Activated naive CD4-positive, alpha-beta T cell treated with anti-CD3 and anti-CD28 coated beads, Interleukin-2, amount 50 U/mL, for 72 hours (primary cell): ENCODE results near the gene CRLF3. TPM values are rescaled to one million over a fixed set of nuclear protein-coding genes. Genes with fewer than 3 reads are reported as not detected.
"Not testable (repeated sequence)": the region's sequence is repeated elsewhere in the genome, so short reads cannot be mapped to it uniquely, and the experiment has no call there.

Experiments
- ATAC-seq, 2 donors: fragments of 150-1000 bp; cut with Tn5 transposase; 2 replicates each; pipeline ENCODE4 v1.10.0; 2021; ENCODE audit warnings: mild to moderate bottlenecking in 2 of 2, moderate library complexity in 2 of 2
- DNase-seq, 2 donors: peaks; one replicate each; pipeline ENCODE4 v3.0.0; 2021 to 2022; ENCODE audit warnings: low spot score in 2 of 2
- H3K27ac Mint-ChIP-seq, 2 donors: one replicate each; pipeline ENCODE4 v1.8.0; 2022; ENCODE audit warnings: mild to moderate bottlenecking in 2 of 2, mixed read lengths in 2 of 2
- H3K36me3 Mint-ChIP-seq, 2 donors: one replicate each; pipeline ENCODE4 v1.8.0; 2022; ENCODE audit warnings: mixed read lengths in 2 of 2
- H3K9me3 Mint-ChIP-seq, 2 donors: one replicate each; pipeline ENCODE4 v1.8.0; 2022; ENCODE audit warnings: mixed read lengths in 2 of 2
- total RNA-seq, 2 donors: library from RNA; stranded (reverse); gene quantifications; one replicate each; pipeline ENCODE4 v1.2.3, GENCODE V29; 2022

Gene CRLF3
- total RNA-seq: 10 to 100 TPM; 49.8 to 55.9 TPM

- Mint-ChIP-seq H3K36me3 (peaks cover 11 to 18% of the 10 kb centered on the region in 2 donors), H3K27ac (peak within 1 kb of the TSS; percentile 93 to 95), H3K9me3 (no peaks in the 10 kb centered on the region)
- DNase-seq (peak; percentile 92 to 93), ATAC-seq (peak; percentile 94)
Observed at GRCh38 chr17:30824356-30825145, at the start of gene CRLF3. CRLF3 (minus strand) TSS chr17:30824692; CDS start chr17:30824651, 41 bp downstream.

- Mint-ChIP-seq H3K27ac (no peak overlapping the region), H3K9me3 (no peaks in the 10 kb centered on the region), H3K36me3 (peaks cover 12 to 16% of the 10 kb centered on the region in 2 donors)
- DNase-seq (no peak), ATAC-seq (no peak)
Observed at GRCh38 chr17:30869005-30869404, 44.5 kb upstream of the CRLF3 start.

- Mint-ChIP-seq H3K36me3 (peaks cover 11 to 18% of the 10 kb centered on the region in 2 donors), H3K27ac (peak overlapping the region in 1 of 2 donors; percentile 80), H3K9me3 (no peaks in the 10 kb centered on the region)
- DNase-seq: no peak
- ATAC-seq: no peak
Observed at GRCh38 chr17:30864636-30865035, 40.1 kb upstream of the CRLF3 start.

- H3K9me3 Mint-ChIP-seq: no peaks in the 10 kb centered on the region
- ATAC-seq: no peak
- peaks cover 4 to 23% of the 10 kb centered on the region in 2 donors for H3K36me3 Mint-ChIP-seq
- no peak for DNase-seq
- no peak overlapping the region for H3K27ac Mint-ChIP-seq
Observed at GRCh38 chr17:30858556-30859250, 34.2 kb upstream of the CRLF3 start.

GRCh38 chr17:30854146-30854545, 29.7 kb upstream of the CRLF3 start:
- no peak for ATAC-seq
- Mint-ChIP-seq H3K9me3 (no peaks in the 10 kb centered on the region), H3K27ac (no peak overlapping the region), H3K36me3 (peaks cover 10% of the 10 kb centered on the region in 2 donors)
- DNase-seq: no peak

- Mint-ChIP-seq H3K36me3 (peaks cover 5 to 10% of the 10 kb centered on the region in 2 donors), H3K9me3 (no peaks in the 10 kb centered on the region), H3K27ac (peak overlapping the region in 1 of 2 donors; percentile 22)
- ATAC-seq: no peak
- no peak for DNase-seq
Observed at GRCh38 chr17:30848021-30848420, 23.5 kb upstream of the CRLF3 start.

- H3K27ac Mint-ChIP-seq: no peak overlapping the region
Observed at GRCh38 chr17:30840771-30841170, 16.3 kb upstream of the CRLF3 start.

GRCh38 chr17:30838202-30838807, 13.8 kb upstream of the CRLF3 start:
- DNase-seq: no peak
- no peak overlapping the region for H3K27ac Mint-ChIP-seq
- H3K9me3 Mint-ChIP-seq: no peaks in the 10 kb centered on the region
- no peak for ATAC-seq
- H3K36me3 Mint-ChIP-seq: peaks cover 18 to 36% of the 10 kb centered on the region in 2 donors

More at GRCh38 chr17:30840771-30841170, 16.3 kb upstream of the CRLF3 start:
- H3K36me3 Mint-ChIP-seq: peaks cover 10 to 18% of the 10 kb centered on the region in 2 donors
- DNase-seq (no peak), ATAC-seq (no peak)
- no peaks in the 10 kb centered on the region for H3K9me3 Mint-ChIP-seq

- ATAC-seq: peak; percentile 3
- Mint-ChIP-seq H3K27ac (peak overlapping the region; percentile 97 to 99), H3K9me3 (no peaks in the 10 kb centered on the region), H3K36me3 (peaks cover 33 to 38% of the 10 kb centered on the region in 2 donors)
- no peak for DNase-seq
Observed at GRCh38 chr17:30832438-30833124, 8.1 kb upstream of the CRLF3 start.

GRCh38 chr17:30831663-30832437, 7.4 kb upstream of the CRLF3 start, which contains the start of gene ATAD5:
ATAD5 (plus strand) TSS chr17:30831966; CDS start chr17:30832348, 382 bp downstream.
- H3K9me3 Mint-ChIP-seq: no peaks in the 10 kb centered on the region
- ATAC-seq (peak; percentile 95), DNase-seq (peak; percentile 88 to 90)
- peak within 1 kb of the TSS; percentile 97 to 99 for H3K27ac Mint-ChIP-seq
- H3K36me3 Mint-ChIP-seq: peaks cover 33 to 35% of the 10 kb centered on the region in 2 donors

GRCh38 chr17:30831257-30831656, 6.8 kb upstream of the CRLF3 start:
- Mint-ChIP-seq H3K9me3 (no peaks in the 10 kb centered on the region), H3K36me3 (peaks cover 32 to 33% of the 10 kb centered on the region in 2 donors), H3K27ac (peak overlapping the region; percentile 97 to 99)
- peak; percentile 39 to 47 for ATAC-seq
- no peak for DNase-seq

- ATAC-seq (no peak), DNase-seq (no peak)
- peaks cover 16 to 29% of the 10 kb centered on the region in 2 donors for H3K36me3 Mint-ChIP-seq
- no peaks in the 10 kb centered on the region for H3K9me3 Mint-ChIP-seq
- H3K27ac Mint-ChIP-seq: no peak overlapping the region
Observed at GRCh38 chr17:30829022-30829421, 4.5 kb upstream of the CRLF3 start.

- Mint-ChIP-seq H3K9me3 (no peaks in the 10 kb centered on the region), H3K27ac (peak overlapping the region in 1 of 2 donors; percentile 48), H3K36me3 (peaks cover 13 to 26% of the 10 kb centered on the region in 2 donors)
- ATAC-seq (no peak), DNase-seq (no peak)
Observed at GRCh38 chr17:30827082-30827481, 2.6 kb upstream of the CRLF3 start.

- H3K27ac Mint-ChIP-seq: peak overlapping the region; percentile 93 to 95
- DNase-seq: peak in 1 of 2 donors; percentile 39
- H3K9me3 Mint-ChIP-seq: no peaks in the 10 kb centered on the region
- H3K36me3 Mint-ChIP-seq: peaks cover 11 to 23% of the 10 kb centered on the region in 2 donors
- peak; percentile 15 to 26 for ATAC-seq
Observed at GRCh38 chr17:30824002-30824355, 513 bp downstream of the CRLF3 start.

- ATAC-seq (no peak), DNase-seq (no peak)
- no peaks in the 10 kb centered on the region for H3K9me3 Mint-ChIP-seq
- H3K36me3 Mint-ChIP-seq: peaks cover 11 to 29% of the 10 kb centered on the region in 2 donors
- H3K27ac Mint-ChIP-seq: peak overlapping the region; percentile 93 to 95
Observed at GRCh38 chr17:30823421-30823820, 1.1 kb downstream of the CRLF3 start.

GRCh38 chr17:30822919-30823318, 1.6 kb downstream of the CRLF3 start:
- peaks cover 11 to 34% of the 10 kb centered on the region in 2 donors for H3K36me3 Mint-ChIP-seq
- not testable (repeated sequence) for H3K9me3 Mint-ChIP-seq, ATAC-seq, DNase-seq
- peak overlapping the region; percentile 86 to 93 for H3K27ac Mint-ChIP-seq
